ENCODE measurements around the gene ACTL6B. TPM values are rescaled to one million over a fixed set of nuclear protein-coding genes. Genes with fewer than 3 reads are reported as not detected.
A peak's percentile ranks its signal among the peaks of the same experiment; 100 is the strongest.

Gene ACTL6B
- total and polyA plus RNA-seq, 4 experiments from 2014 or later = not detected

GRCh38 chr7:100680576-100681271, 24.5 kb upstream of the ACTL6B start:
- no peak overlapping the region for H3K4me3 ChIP-seq (ENCODE audit: low read length in 2 of 2)
- POLR2A ChIA-PET (ENCODE audit: partially characterized antibody) = interaction anchor here (0.6 to 10.8 kb wide), 10 partner anchors 9 to 203 kb away, joined by 3 to 125 read pairs (median 7); partner anchors contain the start of genes FBXO24, GIGYF1, LRCH4 and MOSPD3
- peak overlapping the region in 4 of 7 donors; percentile 35 to 90 (median 81) for H3K27ac Mint-ChIP-seq
- peak overlapping the region; percentile 9 for H3K27ac ChIP-seq (ENCODE audit: low read depth, low read length)
- H3K9me3 ChIP-seq (ENCODE audit: control insufficient read depth in 1 of 2, low read length in 2 of 2) = no peaks in the 10 kb centered on the region
- H3K36me3 Mint-ChIP-seq = peaks cover 15 to 53% of the 10 kb centered on the region in 2 donors
- no peak for DNase-seq
- peak overlapping the region in 1 of 8 donors; percentile 7 for H3K4me3 Mint-ChIP-seq
- H3K4me1 ChIP-seq (ENCODE audit: insufficient read depth, low read length) = peaks cover 41% of the 10 kb centered on the region
- peaks cover 50% of the 10 kb centered on the region for H3K36me3 ChIP-seq (ENCODE audit: insufficient read depth, low read length)
- H3K4me1 Mint-ChIP-seq = peaks cover 7 to 43% (median 27%) of the 10 kb centered on the region in 4 donors
- H3K27me3 Mint-ChIP-seq = no peaks in the 10 kb centered on the region
- intact Hi-C loops (cut with micrococcal nuclease) = no loop called here
- H3K9me3 Mint-ChIP-seq = no peaks in the 10 kb centered on the region
- CTCF ChIA-PET (ENCODE audit: partially characterized antibody) = interaction anchor here (0.7 to 9.9 kb wide), 7 partner anchors 8 to 115 kb away, joined by 3 to 88 read pairs (median 4); partner anchors contain the start of gene POP7
- H3K27me3 ChIP-seq (ENCODE audit: insufficient read depth, low read length) = no peaks in the 10 kb centered on the region

GRCh38 chr7:100679927-100680575, 23.8 kb upstream of the ACTL6B start:
- DNase-seq = no peak
- peak overlapping the region in 2 of 8 donors; percentile 7 to 18 for H3K4me3 Mint-ChIP-seq
- peaks cover 0 to 1% of the 10 kb centered on the region in 2 donors for H3K27me3 Mint-ChIP-seq
- Histone ChIP-seq H3K9me3 (ENCODE audit: control insufficient read depth in 1 of 2, low read length in 2 of 2) (no peaks in the 10 kb centered on the region), H3K27ac (ENCODE audit: low read depth, low read length) (peak overlapping the region; percentile 9), H3K4me1 (ENCODE audit: insufficient read depth, low read length) (peaks cover 41% of the 10 kb centered on the region), H3K36me3 (ENCODE audit: insufficient read depth, low read length) (peaks cover 45% of the 10 kb centered on the region), H3K4me3 (ENCODE audit: low read length in 2 of 2) (no peak overlapping the region), H3K27me3 (ENCODE audit: insufficient read depth, low read length) (no peaks in the 10 kb centered on the region)
- peaks cover 0 to 2% (median 0%) of the 10 kb centered on the region in 8 donors for H3K9me3 Mint-ChIP-seq
- H3K36me3 Mint-ChIP-seq = peaks cover 11 to 48% of the 10 kb centered on the region in 2 donors
- CTCF ChIA-PET (ENCODE audit: partially characterized antibody) = interaction anchor here (0.7 to 9.9 kb wide), 8 partner anchors 9 to 115 kb away, joined by 3 to 88 read pairs (median 4); partner anchors contain the start of gene POP7
- H3K27ac Mint-ChIP-seq = peak overlapping the region; percentile 37 to 90 (median 75)
- intact Hi-C loops (cut with micrococcal nuclease) = no loop called here
- POLR2A ChIA-PET (ENCODE audit: partially characterized antibody) = interaction anchor here (1.1 to 10.8 kb wide), 8 partner anchors 10 to 202 kb away, joined by 3 to 125 read pairs (median 11); partner anchors contain the start of genes FBXO24, GIGYF1, LRCH4 and MOSPD3
- H3K4me1 Mint-ChIP-seq = peaks cover 7 to 43% (median 29%) of the 10 kb centered on the region in 4 donors

DNA sequence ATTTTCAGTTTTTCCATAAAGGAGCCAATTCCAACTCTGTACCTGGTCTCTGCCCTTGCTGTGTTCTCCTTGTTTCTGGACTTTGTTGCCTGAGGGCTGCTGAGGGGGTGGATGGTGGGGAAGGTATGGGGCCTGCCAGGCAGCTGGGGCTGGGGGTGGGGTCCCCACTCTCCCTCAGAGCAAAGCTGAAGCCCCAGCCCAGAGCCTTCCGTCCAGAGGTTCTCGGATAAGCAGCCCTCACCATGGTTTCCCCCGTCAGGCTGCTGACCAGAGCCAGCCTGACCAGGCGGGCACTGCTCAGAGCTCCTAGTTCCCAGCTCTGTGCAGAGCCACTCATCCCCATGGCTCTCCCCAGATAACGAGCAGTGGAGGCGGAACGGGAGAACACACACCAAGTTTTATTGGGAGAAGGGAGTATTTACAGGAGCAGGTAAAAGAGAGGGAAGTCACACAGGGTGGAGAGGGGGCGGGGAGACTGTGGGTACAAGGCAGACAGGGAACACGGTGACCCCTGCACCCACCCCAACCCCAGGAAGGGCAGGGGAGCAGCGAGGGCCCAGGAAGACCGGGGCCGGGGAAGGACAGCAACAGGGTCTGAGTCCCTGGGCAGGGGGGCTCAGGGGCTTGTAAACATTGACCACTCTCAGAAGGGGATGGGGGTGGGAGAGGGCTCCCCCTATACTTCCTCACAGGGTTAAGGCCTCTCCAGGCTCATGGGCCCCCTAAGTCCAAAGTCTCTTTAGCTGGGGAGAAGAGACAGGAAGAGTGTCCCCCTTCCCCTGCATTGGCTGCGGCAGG, 23.1 kb upstream of the ACTL6B start:
- intact Hi-C loops (cut with micrococcal nuclease) = no loop called here
- peaks cover 0 to 1% of the 10 kb centered on the region in 2 donors for H3K27me3 Mint-ChIP-seq
- Histone ChIP-seq H3K9me3 (ENCODE audit: control insufficient read depth in 1 of 2, low read length in 2 of 2) (no peaks in the 10 kb centered on the region), H3K36me3 (ENCODE audit: insufficient read depth, low read length) (peaks cover 38% of the 10 kb centered on the region), H3K4me3 (ENCODE audit: low read length in 2 of 2) (no peak overlapping the region), H3K4me1 (ENCODE audit: insufficient read depth, low read length) (peaks cover 41% of the 10 kb centered on the region), H3K27ac (ENCODE audit: low read depth, low read length) (no peak overlapping the region), H3K27me3 (ENCODE audit: insufficient read depth, low read length) (no peaks in the 10 kb centered on the region)
- POLR2A ChIA-PET (ENCODE audit: partially characterized antibody) = interaction anchor here (1.1 to 10.8 kb wide), 8 partner anchors 10 to 116 kb away, joined by 3 to 125 read pairs (median 11); partner anchors contain the start of genes FBXO24, GIGYF1, LRCH4 and MOSPD3
- H3K27ac Mint-ChIP-seq = peak overlapping the region in 5 of 7 donors; percentile 24 to 87 (median 84)
- no peak for DNase-seq
- peaks cover 0 to 2% (median 0%) of the 10 kb centered on the region in 8 donors for H3K9me3 Mint-ChIP-seq
- H3K4me3 Mint-ChIP-seq = peak overlapping the region in 2 of 8 donors; percentile 6 to 12
- CTCF ChIA-PET (ENCODE audit: partially characterized antibody) = interaction anchor here (0.7 to 9.9 kb wide), 6 partner anchors 10 to 46 kb away, joined by 3 to 88 read pairs (median 4); partner anchors contain the start of gene POP7
- peaks cover 7 to 46% (median 30%) of the 10 kb centered on the region in 4 donors for H3K4me1 Mint-ChIP-seq
- H3K36me3 Mint-ChIP-seq = peaks cover 11 to 53% of the 10 kb centered on the region in 2 donors

- Histone ChIP-seq H3K4me1 (ENCODE audit: insufficient read depth, low read length) (peaks cover 41% of the 10 kb centered on the region), H3K4me3 (ENCODE audit: low read length in 2 of 2) (no peak overlapping the region), H3K27ac (ENCODE audit: low read depth, low read length) (no peak overlapping the region), H3K9me3 (ENCODE audit: control insufficient read depth in 1 of 2, low read length in 2 of 2) (no peaks in the 10 kb centered on the region), H3K27me3 (ENCODE audit: insufficient read depth, low read length) (no peaks in the 10 kb centered on the region), H3K36me3 (ENCODE audit: insufficient read depth, low read length) (peaks cover 33% of the 10 kb centered on the region)
- Mint-ChIP-seq H3K27ac (peak overlapping the region in 5 of 7 donors; percentile 36 to 89 (median 82)), H3K27me3 (peaks cover 0 to 1% of the 10 kb centered on the region in 2 donors), H3K4me1 (peaks cover 7 to 47% (median 30%) of the 10 kb centered on the region in 4 donors), H3K36me3 (peaks cover 11 to 53% of the 10 kb centered on the region in 2 donors), H3K4me3 (peak overlapping the region in 3 of 8 donors; percentile 9 to 52 (median 39)), H3K9me3 (peaks cover 0 to 2% (median 0%) of the 10 kb centered on the region in 8 donors)
- peak in 1 of 5 donors; percentile 46 for DNase-seq
- ChIA-PET CTCF (ENCODE audit: partially characterized antibody) (interaction anchor here (2.3 to 9.9 kb wide), 3 partner anchors 13 to 27 kb away, joined by 10 to 88 read pairs (median 15); partner anchors contain the start of gene POP7), POLR2A (ENCODE audit: partially characterized antibody) (interaction anchor here (1.2 to 10.8 kb wide), 6 partner anchors 9 to 93 kb away, joined by 3 to 125 read pairs (median 28); partner anchors contain the start of genes FBXO24, GIGYF1, LRCH4 and MOSPD3)
- intact Hi-C loops (cut with micrococcal nuclease) = no loop called here
Observed at GRCh38 chr7:100678291-100678984, 22.2 kb upstream of the ACTL6B start.

DNA sequence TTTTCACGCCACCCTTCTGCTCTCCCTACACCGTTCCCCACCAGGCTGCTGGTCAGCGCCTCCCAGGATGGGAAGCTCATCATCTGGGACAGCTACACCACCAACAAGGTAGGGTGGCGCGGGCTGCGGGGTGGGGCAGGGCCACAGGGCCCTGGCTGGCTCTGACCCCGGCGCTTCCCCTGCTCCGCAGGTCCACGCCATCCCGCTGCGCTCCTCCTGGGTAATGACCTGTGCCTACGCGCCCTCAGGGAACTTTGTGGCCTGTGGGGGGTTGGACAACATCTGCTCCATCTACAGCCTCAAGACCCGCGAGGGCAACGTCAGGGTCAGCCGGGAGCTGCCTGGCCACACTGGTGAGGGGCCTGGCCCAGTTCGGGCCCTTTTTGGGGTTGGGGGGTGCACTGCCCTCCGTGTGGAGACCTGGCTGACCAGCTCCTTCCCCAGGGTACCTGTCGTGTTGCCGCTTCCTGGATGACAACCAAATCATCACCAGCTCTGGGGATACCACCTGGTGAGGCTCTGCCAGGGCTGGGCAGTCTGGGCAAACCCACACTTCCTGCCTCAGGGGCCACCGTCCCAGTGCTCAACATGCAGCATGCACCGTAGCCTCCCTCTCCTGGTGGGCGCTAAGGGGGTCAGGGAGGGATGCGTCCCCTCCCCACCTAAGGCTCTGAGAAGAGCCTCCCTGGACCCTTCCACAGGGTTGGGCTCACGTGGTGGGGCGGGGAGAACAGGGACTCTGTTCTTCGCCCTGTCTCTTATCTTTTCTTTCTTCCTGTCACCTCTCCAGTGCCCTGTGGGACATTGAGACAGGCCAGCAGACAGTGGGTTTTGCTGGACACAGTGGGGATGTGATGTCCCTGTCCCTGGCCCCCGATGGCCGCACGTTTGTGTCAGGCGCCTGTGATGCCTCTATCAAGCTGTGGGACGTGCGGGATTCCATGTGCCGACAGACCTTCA, 21.3 kb upstream of the ACTL6B start:
- intact Hi-C loops (cut with micrococcal nuclease) = no loop called here
- peaks cover 7 to 53% (median 32%) of the 10 kb centered on the region in 4 donors for H3K4me1 Mint-ChIP-seq
- Histone ChIP-seq H3K9me3 (ENCODE audit: control insufficient read depth in 1 of 2, low read length in 2 of 2) (no peaks in the 10 kb centered on the region), H3K4me3 (ENCODE audit: low read length in 2 of 2) (no peak overlapping the region), H3K36me3 (ENCODE audit: insufficient read depth, low read length) (peaks cover 31% of the 10 kb centered on the region), H3K27me3 (ENCODE audit: insufficient read depth, low read length) (no peaks in the 10 kb centered on the region), H3K4me1 (ENCODE audit: insufficient read depth, low read length) (peaks cover 50% of the 10 kb centered on the region), H3K27ac (ENCODE audit: low read depth, low read length) (no peak overlapping the region)
- H3K4me3 Mint-ChIP-seq = peak overlapping the region in 6 of 8 donors; percentile 31 to 76 (median 60)
- ChIA-PET POLR2A (ENCODE audit: partially characterized antibody) (interaction anchor here (0.7 to 10.8 kb wide), 17 partner anchors 8 to 248 kb away, joined by 3 to 125 read pairs (median 8); partner anchors contain the start of genes FBXO24, GIGYF1, LRCH4 and MEPCE), CTCF (ENCODE audit: partially characterized antibody) (interaction anchor here (0.8 to 9.9 kb wide), 6 partner anchors 11 to 109 kb away, joined by 3 to 88 read pairs (median 4); partner anchors contain the start of gene POP7)
- H3K36me3 Mint-ChIP-seq = peaks cover 8 to 52% of the 10 kb centered on the region in 2 donors
- H3K27me3 Mint-ChIP-seq = peaks cover 0 to 1% of the 10 kb centered on the region in 2 donors
- peaks cover 0 to 2% (median 0%) of the 10 kb centered on the region in 8 donors for H3K9me3 Mint-ChIP-seq
- peak overlapping the region; percentile 64 to 97 (median 94) for H3K27ac Mint-ChIP-seq
- no peak for DNase-seq
